Measurements from ENCODE around the gene AMER3. TPM values are rescaled to one million over a fixed set of nuclear protein-coding genes. Genes with fewer than 3 reads are reported as not detected.

The AMER3 gene
- total and polyA plus RNA-seq, 2 experiments from 2014 or later = 0.05 to 0.49 TPM

DNA sequence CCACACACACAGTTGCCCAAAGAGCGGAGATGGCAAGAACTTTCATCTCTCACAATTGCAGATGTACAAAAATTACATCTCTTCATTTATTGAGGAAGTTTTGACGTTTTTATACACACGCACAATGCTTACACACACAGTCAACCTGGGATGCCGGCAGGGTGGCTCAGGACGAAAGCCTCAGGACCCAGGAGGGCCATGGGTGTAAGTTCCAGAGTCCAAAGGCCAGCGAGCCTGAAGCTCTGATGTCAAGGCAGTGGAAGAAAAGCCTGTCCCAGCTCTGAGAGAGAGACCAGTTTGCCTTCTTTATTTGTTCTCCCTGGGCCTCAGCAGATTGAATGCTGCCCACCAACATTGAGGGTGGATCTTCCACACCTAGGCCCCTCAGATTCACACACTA, 10.1 kb downstream of the AMER3 start:
- ATAC-seq (no peak), DNase-seq (ENCODE audit: low spot score) (no peak)
- H3K27ac Mint-ChIP-seq = no peak overlapping the region

More for the DNA sequence above, 10.1 kb downstream of the AMER3 start:
- Mint-ChIP-seq H3K27me3 (ENCODE audit: insufficient read depth, low read depth, poor library complexity) (peaks cover 8% of the 10 kb centered on the region), H3K4me3 (no peak overlapping the region), H3K9me3 (no peaks in the 10 kb centered on the region; the same call in 2 of the 3 replicates), H3K4me1 (no peaks in the 10 kb centered on the region), H3K36me3 (ENCODE audit: low read depth) (no peaks in the 10 kb centered on the region)
- no peak overlapping the region for H2AFZ ChIP-seq
- no peaks in the 10 kb centered on the region for H3F3A ChIP-seq (replicated peaks; ENCODE audit: low read depth)
- no peaks in the 10 kb centered on the region for H3K79me2 ChIP-seq (replicated peaks; ENCODE audit: insufficient read depth)
- no peaks in the 10 kb centered on the region for H3K4me1 ChIP-seq (ENCODE audit: insufficient read depth)
- no peaks in the 10 kb centered on the region for H3K36me3 ChIP-seq (ENCODE audit: insufficient read depth)
- H3K4me3 ChIP-seq = no peak overlapping the region
- H4K20me1 ChIP-seq (replicated peaks; ENCODE audit: insufficient read depth) = no peaks in the 10 kb centered on the region
- TF ChIP-seq NANOG (IDR thresholded peaks at IDR 0.05; ENCODE audit: borderline replicate concordance) (no peak), ZNF331 (CRISPR knock-in tag; IDR thresholded peaks at IDR 0.05; ENCODE audit: low read depth) (no peak), CTCF (conservative IDR thresholded peaks at IDR 0.05; ENCODE audit: low read depth in 2 of 2) (no peak), REST (IDR thresholded peaks at IDR 0.05; ENCODE audit: unreplicated experiment) (no peak), CREB1 (CRISPR knock-in tag; IDR thresholded peaks at IDR 0.05; ENCODE audit: low read depth) (no peak), JUNB (IDR thresholded peaks at IDR 0.05; ENCODE audit: unreplicated experiment) (no peak), EZH2phosphoT487 (IDR thresholded peaks at IDR 0.05; ENCODE audit: unreplicated experiment) (no peak)
- TF ChIP-seq, protein P1, sequence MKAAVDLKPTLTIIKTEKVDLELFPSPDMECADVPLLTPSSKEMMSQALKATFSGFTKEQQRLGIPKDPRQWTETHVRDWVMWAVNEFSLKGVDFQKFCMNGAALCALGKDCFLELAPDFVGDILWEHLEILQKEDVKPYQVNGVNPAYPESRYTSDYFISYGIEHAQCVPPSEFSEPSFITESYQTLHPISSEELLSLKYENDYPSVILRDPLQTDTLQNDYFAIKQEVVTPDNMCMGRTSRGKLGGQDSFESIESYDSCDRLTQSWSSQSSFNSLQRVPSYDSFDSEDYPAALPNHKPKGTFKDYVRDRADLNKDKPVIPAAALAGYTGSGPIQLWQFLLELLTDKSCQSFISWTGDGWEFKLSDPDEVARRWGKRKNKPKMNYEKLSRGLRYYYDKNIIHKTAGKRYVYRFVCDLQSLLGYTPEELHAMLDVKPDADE (IDR thresholded peaks at IDR 0.05) = no peak
- TF ChIP-seq, protein P2, sequence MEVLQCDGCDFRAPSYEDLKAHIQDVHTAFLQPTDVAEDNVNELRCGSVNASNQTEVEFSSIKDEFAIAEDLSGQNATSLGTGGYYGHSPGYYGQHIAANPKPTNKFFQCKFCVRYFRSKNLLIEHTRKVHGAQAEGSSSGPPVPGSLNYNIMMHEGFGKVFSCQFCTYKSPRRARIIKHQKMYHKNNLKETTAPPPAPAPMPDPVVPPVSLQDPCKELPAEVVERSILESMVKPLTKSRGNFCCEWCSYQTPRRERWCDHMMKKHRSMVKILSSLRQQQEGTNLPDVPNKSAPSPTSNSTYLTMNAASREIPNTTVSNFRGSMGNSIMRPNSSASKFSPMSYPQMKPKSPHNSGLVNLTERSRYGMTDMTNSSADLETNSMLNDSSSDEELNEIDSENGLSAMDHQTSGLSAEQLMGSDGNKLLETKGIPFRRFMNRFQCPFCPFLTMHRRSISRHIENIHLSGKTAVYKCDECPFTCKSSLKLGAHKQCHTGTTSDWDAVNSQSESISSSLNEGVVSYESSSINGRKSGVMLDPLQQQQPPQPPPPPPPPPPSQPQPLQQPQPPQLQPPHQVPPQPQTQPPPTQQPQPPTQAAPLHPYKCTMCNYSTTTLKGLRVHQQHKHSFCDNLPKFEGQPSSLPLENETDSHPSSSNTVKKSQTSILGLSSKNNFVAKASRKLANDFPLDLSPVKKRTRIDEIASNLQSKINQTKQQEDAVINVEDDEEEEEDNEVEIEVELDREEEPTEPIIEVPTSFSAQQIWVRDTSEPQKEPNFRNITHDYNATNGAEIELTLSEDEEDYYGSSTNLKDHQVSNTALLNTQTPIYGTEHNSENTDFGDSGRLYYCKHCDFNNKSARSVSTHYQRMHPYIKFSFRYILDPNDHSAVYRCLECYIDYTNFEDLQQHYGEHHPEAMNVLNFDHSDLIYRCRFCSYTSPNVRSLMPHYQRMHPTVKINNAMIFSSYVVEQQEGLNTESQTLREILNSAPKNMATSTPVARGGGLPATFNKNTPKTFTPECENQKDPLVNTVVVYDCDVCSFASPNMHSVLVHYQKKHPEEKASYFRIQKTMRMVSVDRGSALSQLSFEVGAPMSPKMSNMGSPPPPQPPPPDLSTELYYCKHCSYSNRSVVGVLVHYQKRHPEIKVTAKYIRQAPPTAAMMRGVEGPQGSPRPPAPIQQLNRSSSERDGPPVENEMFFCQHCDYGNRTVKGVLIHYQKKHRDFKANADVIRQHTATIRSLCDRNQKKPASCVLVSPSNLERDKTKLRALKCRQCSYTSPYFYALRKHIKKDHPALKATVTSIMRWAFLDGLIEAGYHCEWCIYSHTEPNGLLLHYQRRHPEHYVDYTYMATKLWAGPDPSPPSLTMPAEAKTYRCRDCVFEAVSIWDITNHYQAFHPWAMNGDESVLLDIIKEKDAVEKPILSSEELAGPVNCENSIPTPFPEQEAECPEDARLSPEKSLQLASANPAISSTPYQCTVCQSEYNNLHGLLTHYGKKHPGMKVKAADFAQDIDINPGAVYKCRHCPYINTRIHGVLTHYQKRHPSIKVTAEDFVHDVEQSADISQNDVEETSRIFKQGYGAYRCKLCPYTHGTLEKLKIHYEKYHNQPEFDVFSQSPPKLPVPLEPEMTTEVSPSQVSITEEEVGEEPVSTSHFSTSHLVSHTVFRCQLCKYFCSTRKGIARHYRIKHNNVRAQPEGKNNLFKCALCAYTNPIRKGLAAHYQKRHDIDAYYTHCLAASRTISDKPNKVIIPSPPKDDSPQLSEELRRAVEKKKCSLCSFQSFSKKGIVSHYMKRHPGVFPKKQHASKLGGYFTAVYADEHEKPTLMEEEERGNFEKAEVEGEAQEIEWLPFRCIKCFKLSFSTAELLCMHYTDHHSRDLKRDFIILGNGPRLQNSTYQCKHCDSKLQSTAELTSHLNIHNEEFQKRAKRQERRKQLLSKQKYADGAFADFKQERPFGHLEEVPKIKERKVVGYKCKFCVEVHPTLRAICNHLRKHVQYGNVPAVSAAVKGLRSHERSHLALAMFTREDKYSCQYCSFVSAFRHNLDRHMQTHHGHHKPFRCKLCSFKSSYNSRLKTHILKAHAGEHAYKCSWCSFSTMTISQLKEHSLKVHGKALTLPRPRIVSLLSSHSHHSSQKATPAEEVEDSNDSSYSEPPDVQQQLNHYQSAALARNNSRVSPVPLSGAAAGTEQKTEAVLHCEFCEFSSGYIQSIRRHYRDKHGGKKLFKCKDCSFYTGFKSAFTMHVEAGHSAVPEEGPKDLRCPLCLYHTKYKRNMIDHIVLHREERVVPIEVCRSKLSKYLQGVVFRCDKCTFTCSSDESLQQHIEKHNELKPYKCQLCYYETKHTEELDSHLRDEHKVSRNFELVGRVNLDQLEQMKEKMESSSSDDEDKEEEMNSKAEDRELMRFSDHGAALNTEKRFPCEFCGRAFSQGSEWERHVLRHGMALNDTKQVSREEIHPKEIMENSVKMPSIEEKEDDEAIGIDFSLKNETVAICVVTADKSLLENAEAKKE (CRISPR knock-in tag; IDR thresholded peaks at IDR 0.05) = no peak
- no peaks in the 10 kb centered on the region for H3K27me3 ChIP-seq (ENCODE audit: insufficient read depth)
- H3K27ac ChIP-seq (ENCODE audit: low read depth) = no peak overlapping the region
- H3K9me2 ChIP-seq (ENCODE audit: insufficient read depth) = no peaks in the 10 kb centered on the region
- no peak overlapping the region for H3K4me2 ChIP-seq
